HUDEP-2 (cell line): ENCODE data around the gene KRT33B.
"Not testable (repeated sequence)": the region's sequence is repeated elsewhere in the genome, so short reads cannot be mapped to it uniquely, and the experiment has no call there.

ENCODE experiments used
- DNase-seq, 76 experiments: peaks; one replicate each; lab custom pipeline; 2025; ENCODE audit not compliant: unreplicated experiment in 76 of 76; lab: John Stamatoyannopoulos, UW

Gene KRT33B

GRCh38 chr17:41350381-41350878 is 19.2 kb downstream of the KRT33B start, which contains the start of gene KRT33A:
Gene KRT33A, minus strand, starts transcription at chr17:41350828. Its CDS starts 61 bp downstream, at chr17:41350767.
- DNase-seq: not testable (repeated sequence)

- no peak for DNase-seq
These were observed 21.5 kb downstream of the KRT33B start for GRCh38 chr17:41347869-41348760.

GRCh38 chr17:41346421-41346820 is 23.2 kb downstream of the KRT33B start:
- not testable (repeated sequence) for DNase-seq

DNA sequence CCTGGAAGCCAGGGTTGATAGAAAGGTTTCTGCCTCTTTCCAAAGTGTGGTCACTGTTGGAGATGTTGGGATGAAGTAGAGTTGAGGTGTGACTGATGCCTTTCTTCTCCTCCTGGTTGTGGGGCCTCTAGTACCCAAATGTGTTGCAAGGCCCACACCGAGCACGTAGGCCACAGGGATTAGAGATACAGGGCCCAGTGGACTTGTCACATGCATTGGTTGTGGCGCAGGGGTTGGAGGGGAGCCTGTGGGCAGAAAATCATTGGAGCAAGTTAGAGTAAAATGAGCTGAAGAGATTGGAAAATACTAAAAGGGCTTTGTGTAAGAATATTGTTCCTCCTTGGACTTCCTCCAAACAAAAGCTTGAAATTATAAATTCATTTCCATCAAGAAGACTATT is 23.6 kb downstream of the KRT33B start:
- DNase-seq: no peak

- DNase-seq: no peak
These were observed 26.6 kb downstream of the KRT33B start for GRCh38 chr17:41343029-41343428.

DNA sequence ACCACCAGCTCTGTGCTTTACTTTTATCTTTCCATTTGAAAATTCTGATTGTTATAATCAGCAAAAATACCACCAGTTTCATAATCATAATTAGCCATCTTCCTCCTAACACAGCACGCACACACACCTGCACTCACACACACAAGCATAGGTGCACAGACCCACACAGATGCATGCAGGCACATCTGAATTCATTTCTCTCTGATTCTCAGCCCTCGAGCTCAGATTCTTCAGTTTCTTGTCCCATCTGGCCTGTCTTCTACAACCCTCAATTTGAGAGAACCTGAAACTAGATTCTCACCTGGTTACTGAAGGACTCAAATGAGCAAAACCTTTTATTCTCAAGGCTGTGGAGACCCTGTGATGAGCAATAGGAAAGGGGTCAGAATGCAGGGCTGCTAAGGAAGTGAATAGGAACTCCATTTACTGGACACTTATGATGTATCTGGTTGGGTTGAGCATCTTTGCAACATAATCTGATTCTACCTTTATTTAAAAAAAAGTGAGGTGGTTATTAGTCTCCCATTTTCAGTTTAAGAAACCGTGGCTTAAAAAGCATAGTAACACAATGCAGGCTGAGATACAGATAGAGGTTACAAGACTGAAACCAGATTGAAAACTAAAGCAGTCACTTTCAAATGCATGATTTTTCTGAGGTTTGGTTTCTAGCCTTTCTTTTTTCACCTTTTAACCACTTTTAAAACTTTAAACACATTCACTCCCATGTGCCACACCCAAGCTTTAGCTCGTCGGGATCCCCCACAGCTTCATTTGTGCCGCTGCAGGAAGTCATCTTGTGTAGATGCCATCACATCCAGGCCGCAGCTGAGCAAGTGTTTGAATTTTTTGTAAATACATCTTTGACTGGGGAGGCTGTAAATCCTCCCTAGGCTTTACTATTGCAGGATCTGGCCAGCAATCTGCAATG is 28.4 kb downstream of the KRT33B start:
- no peak for DNase-seq

- no peak for DNase-seq
These were observed 29.1 kb downstream of the KRT33B start for GRCh38 chr17:41340494-41340893.

GRCh38 chr17:41339571-41340172 is 29.9 kb downstream of the KRT33B start:
- DNase-seq: no peak

GRCh38 chr17:41338961-41339485 is 30.6 kb downstream of the KRT33B start:
- no peak for DNase-seq

DNA sequence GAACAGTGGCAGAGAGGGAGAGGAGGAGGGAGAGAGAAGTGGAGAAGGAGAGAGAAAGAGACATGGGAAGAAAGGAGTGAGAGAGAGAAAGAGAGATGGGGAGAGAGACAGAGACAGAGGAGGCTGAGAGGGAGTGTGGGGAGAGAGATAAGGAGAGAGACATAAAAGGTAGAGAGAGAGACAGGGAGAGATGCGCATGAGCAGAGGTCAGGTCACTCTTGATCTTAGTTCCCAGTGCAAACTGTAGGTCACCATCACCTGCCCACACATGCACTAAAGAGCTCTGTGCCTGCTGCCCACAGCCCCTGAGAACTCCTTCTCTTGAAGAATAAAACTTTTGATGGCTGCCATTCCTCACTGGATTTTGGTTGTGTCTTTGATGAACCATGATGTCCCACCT is 33.9 kb downstream of the KRT33B start:
- no peak for DNase-seq

- DNase-seq: no peak
These were observed 35.0 kb downstream of the KRT33B start for GRCh38 chr17:41334385-41335305.

DNA sequence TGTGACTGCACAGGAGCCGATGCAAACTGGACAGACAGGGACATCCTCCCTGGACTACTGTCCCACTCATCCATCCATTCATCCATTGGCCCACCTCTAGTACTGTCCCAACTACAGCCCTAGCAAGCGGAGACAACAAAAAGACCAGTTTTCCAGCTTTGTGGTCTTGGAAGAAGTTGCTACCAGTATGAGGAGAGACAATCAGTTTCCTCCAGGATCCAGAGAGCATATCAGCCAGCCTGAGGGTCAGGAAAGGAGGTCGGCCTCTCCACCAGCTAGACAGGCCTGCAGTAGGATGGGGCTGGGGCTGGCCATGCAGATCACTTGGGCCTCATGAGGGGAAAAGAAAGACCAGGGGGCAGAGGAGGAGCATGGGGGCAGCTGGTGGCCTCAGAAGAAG is 35.8 kb downstream of the KRT33B start:
- no peak for DNase-seq

- no peak for DNase-seq
These were observed 36.5 kb downstream of the KRT33B start for GRCh38 chr17:41333098-41333497.

- no peak for DNase-seq
These were observed 37.4 kb downstream of the KRT33B start for GRCh38 chr17:41332239-41332638.

DNA sequence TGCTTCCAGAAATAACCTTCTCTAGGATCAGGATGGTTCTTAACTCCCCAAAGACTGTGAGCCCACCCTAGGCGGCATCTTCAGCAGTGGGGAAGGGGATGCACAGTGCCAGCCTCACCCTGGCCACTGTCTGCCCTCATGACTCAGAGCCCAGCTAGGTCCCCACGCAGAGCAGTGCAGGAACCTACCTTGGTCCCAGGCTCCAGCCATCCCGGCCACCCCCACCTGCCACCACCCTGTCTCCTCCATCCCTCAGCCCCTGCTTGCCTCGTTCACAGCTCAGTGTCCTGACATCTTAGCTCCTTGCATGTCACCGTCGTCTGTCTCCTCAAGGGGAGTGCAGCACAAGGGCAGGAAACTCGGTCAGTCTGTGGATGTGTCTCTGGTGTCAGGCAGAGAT is 38.0 kb downstream of the KRT33B start:
- DNase-seq: no peak

DNA sequence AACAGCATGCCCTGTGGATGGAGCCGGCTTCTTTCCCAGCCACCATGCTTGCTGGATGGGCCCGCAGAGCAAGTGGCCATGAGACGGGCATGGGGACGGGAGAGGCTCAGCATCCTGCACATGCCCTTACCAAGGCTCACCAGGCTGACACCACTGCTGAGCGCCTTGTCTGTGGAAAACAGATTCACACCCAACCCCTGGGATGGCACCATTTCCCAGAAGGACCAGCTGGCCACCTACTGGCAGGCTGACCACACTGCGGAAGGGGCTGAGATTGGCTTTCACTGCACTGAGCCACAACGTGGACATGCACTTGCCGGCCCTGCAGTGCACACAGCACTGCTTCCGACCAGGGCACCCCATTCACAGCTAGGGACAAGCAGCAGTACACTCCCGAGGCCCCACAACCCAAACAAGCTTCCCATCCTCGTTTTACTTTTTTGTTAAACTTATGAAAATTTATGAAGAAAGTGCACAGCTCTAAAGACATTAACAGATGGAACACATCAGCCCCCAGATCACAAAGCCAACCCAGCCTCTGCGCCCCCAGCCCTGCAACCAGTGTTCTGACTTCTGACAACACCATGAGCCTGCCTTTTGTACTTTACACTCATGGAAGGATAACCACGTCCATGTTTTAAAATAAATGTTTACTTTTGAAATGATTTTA is 40.2 kb downstream of the KRT33B start:
- DNase-seq: peak in 22 of 76 experiments; percentile 2 to 49 (median 8)

- DNase-seq: no peak
These were observed 41.4 kb downstream of the KRT33B start for GRCh38 chr17:41328207-41328606.

DNA sequence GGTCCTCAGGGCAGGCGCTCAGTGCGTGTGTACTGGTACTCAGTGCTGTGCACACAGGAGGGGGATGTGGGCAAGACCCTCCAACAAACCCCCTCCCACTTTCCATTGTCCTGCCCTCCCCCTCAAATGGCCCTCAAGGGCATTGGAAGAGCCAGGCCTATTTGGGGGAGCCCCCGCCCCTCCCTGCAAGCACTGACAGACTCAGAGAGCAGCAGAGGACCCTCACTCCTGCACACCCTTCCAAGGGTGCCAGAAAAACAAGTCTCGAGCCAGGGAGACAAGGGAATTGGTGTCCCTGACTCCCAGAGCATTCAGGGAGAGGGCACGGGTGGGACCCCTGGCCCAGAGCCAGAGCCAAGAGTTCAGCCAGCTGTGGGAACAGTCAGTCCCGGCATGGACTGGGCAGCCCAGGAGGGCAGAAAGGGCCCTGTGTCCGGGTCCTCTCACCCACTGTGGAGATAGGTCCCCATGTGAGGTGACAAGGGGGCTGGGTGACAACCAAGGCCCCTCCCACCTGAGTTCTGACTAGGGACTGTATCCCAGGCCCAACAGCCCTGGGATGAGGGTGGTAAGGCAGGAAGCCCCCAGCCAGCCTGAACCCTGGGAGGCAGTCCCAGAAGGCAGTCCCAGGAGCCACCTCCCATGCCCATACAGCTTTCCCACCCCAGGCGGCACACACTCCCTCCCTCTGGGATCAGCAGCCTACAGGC is 42.0 kb downstream of the KRT33B start:
- no peak for DNase-seq
